ENCODE measurements around the gene GP5.

- TF ChIP-seq POLR2A (IDR thresholded peaks at IDR 0.05) = no peak
- TF ChIP-seq, protein P1, sequence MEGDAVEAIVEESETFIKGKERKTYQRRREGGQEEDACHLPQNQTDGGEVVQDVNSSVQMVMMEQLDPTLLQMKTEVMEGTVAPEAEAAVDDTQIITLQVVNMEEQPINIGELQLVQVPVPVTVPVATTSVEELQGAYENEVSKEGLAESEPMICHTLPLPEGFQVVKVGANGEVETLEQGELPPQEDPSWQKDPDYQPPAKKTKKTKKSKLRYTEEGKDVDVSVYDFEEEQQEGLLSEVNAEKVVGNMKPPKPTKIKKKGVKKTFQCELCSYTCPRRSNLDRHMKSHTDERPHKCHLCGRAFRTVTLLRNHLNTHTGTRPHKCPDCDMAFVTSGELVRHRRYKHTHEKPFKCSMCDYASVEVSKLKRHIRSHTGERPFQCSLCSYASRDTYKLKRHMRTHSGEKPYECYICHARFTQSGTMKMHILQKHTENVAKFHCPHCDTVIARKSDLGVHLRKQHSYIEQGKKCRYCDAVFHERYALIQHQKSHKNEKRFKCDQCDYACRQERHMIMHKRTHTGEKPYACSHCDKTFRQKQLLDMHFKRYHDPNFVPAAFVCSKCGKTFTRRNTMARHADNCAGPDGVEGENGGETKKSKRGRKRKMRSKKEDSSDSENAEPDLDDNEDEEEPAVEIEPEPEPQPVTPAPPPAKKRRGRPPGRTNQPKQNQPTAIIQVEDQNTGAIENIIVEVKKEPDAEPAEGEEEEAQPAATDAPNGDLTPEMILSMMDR (IDR thresholded peaks at IDR 0.05) = no peak
Measured at GRCh38 chr3:194424953-194425352, 25.9 kb upstream of the GP5 start.

All from body of pancreas (tissue), 4 donors.